K562 (cell line): ENCODE measurements around the gene RMND5B. TPM values are rescaled to one million over a fixed set of nuclear protein-coding genes. Genes with fewer than 3 reads are reported as not detected.

Experiments used
- ATAC-seq: fragments of 200-7000 bp; cut with Tn5 transposase; 3 replicates; pipeline ENCODE4 v1.9.1; 2020; ENCODE audit warnings: moderate library complexity
- BruUV-seq: library from RNA; stranded (reverse); fragments of 400-500 nt; replicated peaks from 2 replicates; lab custom pipeline; 2021; lab: Mats Ljungman, UMichigan
- CTCF ChIA-PET: fragments of 300-600 bp; formaldehyde crosslinking; extraction: SDS; loops from one replicate; lab custom pipeline; 2021; ENCODE audit warnings: low intra/inter-chr PET ratio; lab: Yijun Ruan, JAX
- POLR2A ChIA-PET: fragments of 300-600, 350-650 bp; sonication (Branson Sonifier 250); formaldehyde crosslinking; extraction: SDS; loops from one replicate; lab custom pipeline; 2021; ENCODE audit warnings: antibody characterized with exemption, inconsistent platforms; lab: Yijun Ruan, JAX
- DNase-seq, 4 experiments: peaks; one replicate each; pipeline versions ENCODE4 v3.0.0 to v3.0.0-alpha.2; 2011 to 2018; ENCODE audit warnings: low spot score in 3 of 4, mixed read lengths in 3 of 4; ENCODE audit errors: extremely low read depth in 1 of 4
- FAIRE-seq: peaks from 2 replicates; lab custom pipeline; 2011; peaks lifted over from hg19 to GRCh38; lab: Jason Lieb, UNC
- H2AFZ ChIP-seq: 2 replicates; pipeline ENCODE4 v1.6.0; 2011; ENCODE audit warnings: low read depth, low read length, control low read depth, inconsistent platforms
- H3K27ac ChIP-seq: fragments of 200-600 bp; 3 replicates; pipeline ENCODE4 v1.8.0; 2011; ENCODE audit warnings: low read depth, mild to moderate bottlenecking, control low read depth, inconsistent platforms, low read length, moderate library complexity, mixed read lengths; ENCODE audit errors: extremely low read depth
- H3K27me3 ChIP-seq, 2 experiments: fragments of 300-600 bp in 1 of 2; 2 replicates in 1 of 2; 3 replicates in 1 of 2; pipeline versions ENCODE4 v1.6.0 to v1.8.0; 2011; ENCODE audit warnings: inconsistent platforms in 2 of 2, low read length in 2 of 2, mild to moderate bottlenecking in 1 of 2, mixed read lengths in 1 of 2, moderate library complexity in 1 of 2; ENCODE audit not compliant: control insufficient read depth in 2 of 2, insufficient read depth in 2 of 2
- H3K36me3 ChIP-seq: fragments of 300-600 bp; 3 replicates; pipeline ENCODE4 v1.8.0; 2011; ENCODE audit warnings: mild to moderate bottlenecking, low read length, inconsistent platforms; ENCODE audit not compliant: control insufficient read depth, insufficient read depth
- H3K4me1 ChIP-seq, 2 experiments: fragments of 200-600 bp in 1 of 2; replicated peaks in 1 of 2; 2 replicates in 1 of 2; 3 replicates in 1 of 2; pipeline versions ENCODE4 v1.5.1 to v1.8.0; 2011; ENCODE audit warnings: inconsistent platforms in 2 of 2, low read length in 2 of 2, mild to moderate bottlenecking in 1 of 2, mixed read lengths in 1 of 2, moderate library complexity in 1 of 2; ENCODE audit not compliant: control insufficient read depth in 2 of 2, insufficient read depth in 2 of 2
- H3K4me2 ChIP-seq: 2 replicates; pipeline ENCODE4 v1.6.1; 2011; ENCODE audit warnings: low read length, control low read depth, inconsistent platforms, mixed read lengths; ENCODE audit not compliant: insufficient read depth
- H3K4me3 ChIP-seq: fragments of 200-600 bp; sonication (generic), shearing (Covaris generic); 2 replicates; pipeline ENCODE4 v1.5.1; 2016; ENCODE audit warnings: control low read depth, inconsistent platforms
- H3K79me2 ChIP-seq: fragments of 200-600 bp; 3 replicates; pipeline ENCODE4 v1.8.0; 2011; ENCODE audit warnings: low read length, inconsistent platforms; ENCODE audit not compliant: control insufficient read depth, insufficient read depth
- H3K9ac ChIP-seq, 2 experiments: 2 replicates each; pipeline versions ENCODE4 v1.6.0 to v1.6.1; 2011; ENCODE audit warnings: low read depth in 2 of 2, low read length in 2 of 2, control low read depth in 1 of 2, inconsistent platforms in 1 of 2, mild to moderate bottlenecking in 1 of 2, mixed read lengths in 1 of 2; ENCODE audit not compliant: insufficient read depth in 1 of 2
- H3K9me1 ChIP-seq: one replicate; pipeline ENCODE4 v1.6.0; 2011; ENCODE audit warnings: inconsistent platforms, mild to moderate bottlenecking, low read length, moderate library complexity; ENCODE audit not compliant: control insufficient read depth, insufficient read depth
- H3K9me3 ChIP-seq: replicated peaks from 2 replicates; pipeline ENCODE4 v1.5.1; 2011; ENCODE audit warnings: low read depth, low read length, inconsistent platforms; ENCODE audit not compliant: control insufficient read depth, insufficient read depth
- H4K20me1 ChIP-seq: replicated peaks from 2 replicates; pipeline ENCODE4 v1.6.1; 2011; ENCODE audit warnings: low read length, inconsistent platforms, mixed read lengths; ENCODE audit not compliant: control insufficient read depth, insufficient read depth
- BCOR ChIP-seq: fragments of 450-650 bp; IDR thresholded peaks from 2 replicates; pipeline ENCODE4 v1.6.1; 2016
- ETS2 ChIP-seq: IDR thresholded peaks from 2 replicates; pipeline ENCODE4 v1.6.1; 2016; ENCODE audit warnings: borderline replicate concordance, missing genetic modification characterization, mild to moderate bottlenecking, moderate library complexity, missing compliant biosample characterization; ENCODE audit not compliant: poor library complexity, severe bottlenecking
- HNRNPL ChIP-seq: fragments of 200-400 bp; formaldehyde crosslinking; IDR thresholded peaks from 2 replicates; pipeline ENCODE4 v1.6.1; 2017; ENCODE audit warnings: low read depth, mild to moderate bottlenecking, low read length
- JUNB ChIP-seq: fragments of 450-650 bp; formaldehyde crosslinking; conservative IDR thresholded peaks from 2 replicates; pipeline ENCODE4 v1.4.0; 2020; ENCODE audit warnings: mild to moderate bottlenecking
- PHTF2 ChIP-seq: fragments of 250-450 bp; sonication (Bioruptor Pico); IDR thresholded peaks from 2 replicates; pipeline ENCODE4 v1.5.0; 2021; ENCODE audit warnings: mild to moderate bottlenecking
- POLR2AphosphoS2 ChIP-seq: IDR thresholded peaks from 2 replicates; pipeline ENCODE4 v1.6.1; 2012; ENCODE audit warnings: low read length, improper control_type of control experiment
- RB1 ChIP-seq: fragments of 450-650 bp; IDR thresholded peaks from 2 replicates; pipeline ENCODE4 v1.6.1; 2017; ENCODE audit warnings: low read depth, mild to moderate bottlenecking
- RBM39 ChIP-seq: fragments of 200-400 bp; formaldehyde crosslinking; optimal IDR thresholded peaks from 2 replicates; pipeline ENCODE3; 2018; ENCODE audit warnings: low read depth, low read length
- RCOR1 ChIP-seq, 2 experiments: IDR thresholded peaks; 2 replicates each; pipeline ENCODE4 v1.6.1; 2012; ENCODE audit warnings: low read depth in 2 of 2, low read length in 2 of 2, borderline replicate concordance in 1 of 2, improper control_type of control experiment in 1 of 2
- WHSC1 ChIP-seq: IDR thresholded peaks from one replicate; pipeline ENCODE4 v1.6.1; 2012; ENCODE audit warnings: low read length, control low read depth, inconsistent platforms
- YY1 ChIP-seq, 3 experiments: IDR thresholded peaks; 2 replicates each; pipeline ENCODE4 v1.6.1; 2011; ENCODE audit warnings: low read length in 2 of 3, mild to moderate bottlenecking in 2 of 3, moderate library complexity in 2 of 3, borderline replicate concordance in 1 of 3, control low read depth in 1 of 3, low read depth in 1 of 3; ENCODE audit not compliant: insufficient read depth in 3 of 3, insufficient replicate concordance in 2 of 3, control insufficient read depth in 1 of 3, insufficient read length in 1 of 3; ENCODE audit errors: extremely low read depth in 1 of 3
- ZNF24 ChIP-seq: fragments of 450-650 bp; IDR thresholded peaks from 2 replicates; pipeline ENCODE4 v1.6.1; 2016
- ZNF551 ChIP-seq: fragments of 250-450 bp; sonication (Bioruptor Pico); IDR thresholded peaks from 2 replicates; pipeline ENCODE4 v1.5.0; 2021; ENCODE audit warnings: mild to moderate bottlenecking, moderate library complexity
- WGBS: fragments of 100-300 bp; shearing (Covaris generic); methylation state at CpG from one replicate; pipeline ENCODE4 v1.1.6; 2016; ENCODE audit warnings: low coverage, mixed read lengths; ENCODE audit not compliant: insufficient coverage; ENCODE audit errors: missing lambda C conversion rate; 5-methylcytosine and 5-hydroxymethylcytosine counted together
- in situ Hi-C: fragments of 300-500 bp; cut with MboI; formaldehyde crosslinking; loops from 4 replicates; pipeline ENCODE4 v1.15.0; 2018; ENCODE audit warnings: inconsistent platforms, mixed read lengths
- intact Hi-C: fragments of 100-400 bp; cut with micrococcal nuclease; formaldehyde crosslinking; loops from 2 replicates; pipeline ENCODE4 v1.14.2; 2022
- polyA plus RNA-seq, 8 experiments: library from polyadenylated mRNA; depleted of rRNA in 4 of 8; stranded (reverse) in 5 of 8; unstranded in 3 of 8; fragments of >200 nt; fragmentation: Nextera tagmentation in 2 of 8; fragmentation: Illumina TruSeq in 1 of 8; extraction: Ambion mirVana in 2 of 8; extraction: Trizol in 1 of 8; gene quantifications; 2 replicates each; pipeline versions ENCODE4 v1.2.1 to v1.2.3, GENCODE V29; 2011 to 2014; ENCODE audit warnings: inconsistent platforms in 1 of 8, missing spikeins in 1 of 8
- total RNA-seq, 7 experiments: library from RNA; depleted of rRNA in 6 of 7; stranded (reverse); fragments of >200 nt in 6 of 7; fragmentation: Illumina TruSeq in 2 of 7; extraction: Trizol in 2 of 7; gene quantifications; 2 replicates each; pipeline versions ENCODE4 v1.2.1 to v1.2.3, GENCODE V29; 2011 to 2021; ENCODE audit warnings: low replicate concordance in 1 of 7
- TF ChIP-seq, protein P1 (sequence below), 3 experiments: fragments of 200-800 bp in 1 of 3; sonication (Bioruptor generic) in 1 of 3; sonication (generic) in 1 of 3; formaldehyde crosslinking in 1 of 3; IDR thresholded peaks; 2 replicates each; pipeline versions ENCODE4 v1.6.1 to v1.8.0; 2016 to 2022; ENCODE audit warnings: mild to moderate bottlenecking in 2 of 3, missing compliant biosample characterization in 2 of 3, missing genetic modification characterization in 2 of 3, missing genetic modification reagents in 1 of 3
- TF ChIP-seq, protein P2 (sequence below): sonication (generic); formaldehyde crosslinking; IDR thresholded peaks from 2 replicates; pipeline ENCODE4 v1.9.0; 2022; ENCODE audit warnings: mild to moderate bottlenecking, missing genetic modification reagents

Gene RMND5B
- total and polyA plus RNA-seq, 9 of the 15 experiments (the other 6 are each of a cell fraction or from before 2014, with no cell fraction given), result 2.6 to 57.0 (median 28.3) TPM

DNA sequence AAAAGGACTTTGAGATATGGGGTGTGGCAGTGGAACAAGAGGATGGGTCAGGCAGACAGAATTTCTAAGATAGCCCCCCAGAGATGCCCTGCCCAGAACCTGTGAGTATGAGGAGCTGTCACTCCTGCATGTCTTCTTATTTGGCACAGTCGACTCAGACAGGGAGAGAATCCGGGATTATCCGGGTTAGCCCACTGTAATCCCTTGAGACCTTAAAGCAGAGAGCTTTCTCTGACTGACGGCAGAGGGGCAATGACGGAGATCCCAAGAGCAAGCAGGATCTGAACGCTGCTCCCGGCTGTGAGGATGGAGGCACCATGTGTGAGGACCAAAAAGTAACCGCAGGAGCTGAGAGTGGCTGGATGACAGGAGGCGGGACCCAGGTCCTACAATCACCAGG, 31.7 kb downstream of the RMND5B start (continued):
- TF ChIP-seq POLR2AphosphoS2 (no peak), RBM39 (no peak), WHSC1 (no peak), ETS2 (tag) (no peak)
- TF ChIP-seq, all 486 proteins: peak for 0

DNA sequence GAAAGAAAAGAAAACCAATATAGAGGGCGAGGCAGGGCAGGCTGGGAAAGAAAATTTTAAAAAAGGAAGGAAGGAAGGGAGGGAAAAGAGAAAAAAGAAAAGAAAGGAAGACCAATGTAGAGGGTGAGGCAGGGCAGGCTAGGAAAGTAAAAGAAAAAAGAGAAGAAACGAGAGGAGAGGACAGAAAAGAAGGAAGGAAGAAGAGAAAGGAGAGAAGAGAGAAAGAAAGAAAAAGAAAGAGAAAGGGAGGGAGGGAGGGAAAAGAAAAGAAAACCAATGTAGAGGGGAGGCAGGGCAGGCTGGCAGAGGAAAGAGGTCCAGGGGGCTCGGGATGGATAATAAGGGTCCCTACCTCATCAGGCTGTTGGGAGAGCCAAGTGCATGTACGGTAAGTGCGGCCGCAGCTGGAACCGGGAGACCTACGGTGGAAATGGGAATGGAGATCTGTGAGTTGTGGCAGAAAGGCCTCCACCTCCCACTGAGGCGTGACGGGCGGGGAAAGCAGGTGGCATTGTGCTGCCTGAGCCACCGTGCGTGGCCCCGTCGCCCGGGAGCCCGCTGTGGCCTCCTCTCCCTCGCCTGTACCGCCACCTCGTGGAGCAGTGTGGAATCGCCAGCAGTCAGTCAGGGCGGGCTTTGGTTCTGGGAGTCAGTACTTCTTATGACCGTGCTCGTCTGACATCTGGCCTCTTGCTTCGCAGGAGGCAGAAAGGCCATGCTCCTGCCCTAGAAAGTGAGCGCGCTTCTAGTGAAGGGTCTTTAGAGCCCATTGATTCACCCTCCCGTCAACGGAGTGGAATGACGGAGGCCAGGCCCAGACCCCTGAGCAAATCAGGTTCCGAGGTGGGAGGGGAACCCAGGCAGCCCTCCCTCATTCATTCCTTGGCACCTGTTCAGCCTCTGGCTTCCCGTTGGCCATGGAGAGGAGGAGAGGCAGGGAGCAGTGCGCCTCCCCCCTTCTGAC, 33.2 kb downstream of the RMND5B start:
- H3K36me3 ChIP-seq, result no peaks in the 10 kb centered on the region
- TF ChIP-seq ZNF24 (peak; percentile 58; the same call in 1 of the 2 replicates), BCOR (no peak), RB1 (peak; percentile 95), RCOR1 (IDR thresholded peaks at IDR 0.05; ENCODE audit: borderline replicate concordance in 1 of 2, low read depth in 2 of 2, low read length in 2 of 2) (peak in 1 of 2 experiments; percentile 44; a peak in 1 of 4 replicates), JUNB (no peak), HNRNPL (peak; percentile 28; the same call in 1 of the 2 replicates), PHTF2 (CRISPR knock-in tag) (no peak), YY1 (IDR thresholded peaks at IDR 0.05; ENCODE audit: borderline replicate concordance in 1 of 3, control insufficient read depth in 1 of 3, extremely low read depth in 1 of 3, insufficient read depth in 3 of 3, insufficient read length in 1 of 3, insufficient replicate concordance in 2 of 3, low read depth in 1 of 3, low read length in 2 of 3) (peak in 1 of 3 experiments; percentile 30), ZNF551 (no peak)
- TF ChIP-seq, protein P1, sequence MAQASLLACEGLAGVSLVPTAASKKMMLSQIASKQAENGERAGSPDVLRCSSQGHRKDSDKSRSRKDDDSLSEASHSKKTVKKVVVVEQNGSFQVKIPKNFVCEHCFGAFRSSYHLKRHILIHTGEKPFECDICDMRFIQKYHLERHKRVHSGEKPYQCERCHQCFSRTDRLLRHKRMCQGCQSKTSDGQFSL (CRISPR knock-in tag; IDR thresholded peaks at IDR 0.05), result no peak
- TF ChIP-seq, protein P1 (tag; IDR thresholded peaks at IDR 0.05), result no peak
- TF ChIP-seq, protein P2, sequence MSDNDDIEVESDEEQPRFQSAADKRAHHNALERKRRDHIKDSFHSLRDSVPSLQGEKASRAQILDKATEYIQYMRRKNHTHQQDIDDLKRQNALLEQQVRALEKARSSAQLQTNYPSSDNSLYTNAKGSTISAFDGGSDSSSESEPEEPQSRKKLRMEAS (CRISPR knock-in tag), result peak; percentile 91

More for the DNA sequence above, 33.2 kb downstream of the RMND5B start:
- Histone ChIP-seq H3K4me2 (peak overlapping the region; percentile 59), H3K9ac (peak overlapping the region in 1 of 2 experiments; percentile 33; a peak in 2 of 4 replicates), H3K27me3 (peaks cover 3 to 18% of the 10 kb centered on the region in 2 experiments; a peak in 2 of 5 replicates), H3K4me3 (no peak overlapping the region), H3K9me1 (no peaks in the 10 kb centered on the region), H3K27ac (no peak overlapping the region), H3K4me1 (peaks cover 3 to 15% of the 10 kb centered on the region in 2 experiments; a peak in 3 of 5 replicates), H4K20me1 (no peaks in the 10 kb centered on the region), H3K79me2 (no peaks in the 10 kb centered on the region), H3K9me3 (no peaks in the 10 kb centered on the region), H2AFZ (peak overlapping the region; percentile 85)
- ChIA-PET CTCF (interaction anchor here (0.5 to 5.9 kb wide), 4 partner anchors 18 to 998 kb away, joined by 5 to 108 read pairs (median 8); no protein-coding TSS in a partner anchor), POLR2A (interaction anchor here (2.2 kb wide), 1 partner anchor 90 kb away, joined by 10 read pairs; no protein-coding TSS in a partner anchor)
- peak; percentile 88 to 90 (median 89) for DNase-seq
- BruUV-seq, result no TSS peak
- peak; percentile 98 for ATAC-seq
- peak; percentile 86 for FAIRE-seq
- in situ Hi-C loops (no loop called here), intact Hi-C loops (loop anchor here (1.0 to 10.0 kb wide), 2 partner anchors 88 to 169 kb away; partner anchors contain the start of gene PROP1)
- 12% methylated on average over 30 of the region's 33 CpGs for WGBS
